NCI-H2196 treated with DMSO at 0.1 percent for 48 hours (cell line): ENCODE measurements around the gene RNF11.

Experiments used
- DNase-seq: peaks from one replicate; lab custom pipeline; 2025; ENCODE audit not compliant: unreplicated experiment; lab: John Stamatoyannopoulos, UW

Gene RNF11

GRCh38 chr1:51294566-51295184, 58.6 kb downstream of the RNF11 start:
- no peak for DNase-seq

- DNase-seq, result no peak
Measured at GRCh38 chr1:51295926-51296325, 59.9 kb downstream of the RNF11 start.

- DNase-seq, result peak; percentile 54
Measured at GRCh38 chr1:51296383-51297357, 60.6 kb downstream of the RNF11 start.

- DNase-seq, result no peak
Measured at GRCh38 chr1:51297401-51298321, 61.6 kb downstream of the RNF11 start.

- no peak for DNase-seq
Measured at GRCh38 chr1:51298322-51298705, 62.2 kb downstream of the RNF11 start.

- no peak for DNase-seq
Measured at GRCh38 chr1:51299185-51299885, 63.3 kb downstream of the RNF11 start.

- DNase-seq, result no peak
Measured at GRCh38 chr1:51299981-51300670, 64.1 kb downstream of the RNF11 start.

GRCh38 chr1:51301152-51301843, 65.2 kb downstream of the RNF11 start:
- no peak for DNase-seq

- no peak for DNase-seq
Measured at GRCh38 chr1:51301844-51302162, 65.7 kb downstream of the RNF11 start.

- DNase-seq, result no peak
Measured at GRCh38 chr1:51302270-51302669, 66.2 kb downstream of the RNF11 start.

GRCh38 chr1:51302746-51303145, 66.7 kb downstream of the RNF11 start:
- no peak for DNase-seq

- DNase-seq, result no peak
Measured at GRCh38 chr1:51303315-51303714, 67.2 kb downstream of the RNF11 start.

- no peak for DNase-seq
Measured at GRCh38 chr1:51303751-51304251, 67.7 kb downstream of the RNF11 start.

GRCh38 chr1:51304360-51304759, 68.3 kb downstream of the RNF11 start:
- DNase-seq, result no peak

GRCh38 chr1:51305371-51305823, 69.3 kb downstream of the RNF11 start:
- DNase-seq, result no peak

- DNase-seq, result no peak
Measured at GRCh38 chr1:51306950-51307349, 70.9 kb downstream of the RNF11 start.

GRCh38 chr1:51308636-51309035, 72.6 kb downstream of the RNF11 start:
- DNase-seq, result no peak

- no peak for DNase-seq
Measured at GRCh38 chr1:51309291-51309690, 73.2 kb downstream of the RNF11 start.

GRCh38 chr1:51310871-51311613, 75.0 kb downstream of the RNF11 start:
- DNase-seq, result no peak
